ENCODE measurements around the gene CAMK2G. TPM values are rescaled to one million over a fixed set of nuclear protein-coding genes. Genes with fewer than 3 reads are reported as not detected.
A peak's percentile ranks its signal among the peaks of the same experiment; 100 is the strongest.

The CAMK2G gene
- total RNA-seq, 3 donors from 2014 or later (not counting 1 experiment from before 2014, with no cell fraction given) = 53.6 to 73.8 (median 62.3) TPM

DNA sequence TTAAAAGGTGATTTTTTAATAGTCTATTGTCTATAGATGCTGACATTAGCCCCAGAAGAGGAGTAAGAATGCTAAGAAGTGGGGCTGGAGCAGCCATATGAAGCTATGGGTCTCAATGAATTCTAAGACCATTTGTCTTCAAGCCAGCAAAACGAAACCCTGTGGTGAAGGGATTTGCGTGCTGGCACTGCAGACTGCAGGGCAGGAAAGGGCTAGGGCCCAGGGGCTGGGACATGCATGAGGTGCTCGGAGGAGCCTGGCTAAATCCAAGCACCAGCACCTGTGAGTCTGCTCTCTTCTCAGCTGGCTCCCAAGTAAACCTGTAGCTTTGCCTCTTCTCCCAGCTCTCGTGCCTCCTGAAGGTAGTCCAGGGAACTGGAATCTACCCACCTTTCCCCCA, 61.7 kb downstream of the CAMK2G start:
- Mint-ChIP-seq H3K4me1 (peaks cover 21 to 22% of the 10 kb centered on the region in 2 donors), H3K27me3 (ENCODE audit: low read depth in 2 of 2) (no peaks in the 10 kb centered on the region), H3K27ac (peak overlapping the region; percentile 73 to 82), H3K9me3 (no peaks in the 10 kb centered on the region), H3K4me3 (peak overlapping the region; percentile 71), H3K36me3 (no peaks in the 10 kb centered on the region)
- peaks cover 17% of the 10 kb centered on the region for H3K4me1 ChIP-seq (ENCODE audit: control insufficient read depth, insufficient read depth, low read length)
- TF ChIP-seq, protein P1, sequence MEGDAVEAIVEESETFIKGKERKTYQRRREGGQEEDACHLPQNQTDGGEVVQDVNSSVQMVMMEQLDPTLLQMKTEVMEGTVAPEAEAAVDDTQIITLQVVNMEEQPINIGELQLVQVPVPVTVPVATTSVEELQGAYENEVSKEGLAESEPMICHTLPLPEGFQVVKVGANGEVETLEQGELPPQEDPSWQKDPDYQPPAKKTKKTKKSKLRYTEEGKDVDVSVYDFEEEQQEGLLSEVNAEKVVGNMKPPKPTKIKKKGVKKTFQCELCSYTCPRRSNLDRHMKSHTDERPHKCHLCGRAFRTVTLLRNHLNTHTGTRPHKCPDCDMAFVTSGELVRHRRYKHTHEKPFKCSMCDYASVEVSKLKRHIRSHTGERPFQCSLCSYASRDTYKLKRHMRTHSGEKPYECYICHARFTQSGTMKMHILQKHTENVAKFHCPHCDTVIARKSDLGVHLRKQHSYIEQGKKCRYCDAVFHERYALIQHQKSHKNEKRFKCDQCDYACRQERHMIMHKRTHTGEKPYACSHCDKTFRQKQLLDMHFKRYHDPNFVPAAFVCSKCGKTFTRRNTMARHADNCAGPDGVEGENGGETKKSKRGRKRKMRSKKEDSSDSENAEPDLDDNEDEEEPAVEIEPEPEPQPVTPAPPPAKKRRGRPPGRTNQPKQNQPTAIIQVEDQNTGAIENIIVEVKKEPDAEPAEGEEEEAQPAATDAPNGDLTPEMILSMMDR (IDR thresholded peaks at IDR 0.05) = no peak
- H3K4me3 ChIP-seq (ENCODE audit: low read length) = no peak overlapping the region
- intact Hi-C loops (cut with micrococcal nuclease) = loop anchor here (5.0 kb wide), 1 partner anchor 40 kb away; a partner anchor contains a TSS
- H3K36me3 ChIP-seq (ENCODE audit: control insufficient read depth, insufficient read depth, low read length) = peaks cover 40% of the 10 kb centered on the region
- 98% methylated on average over 4 of the region's 4 CpGs for WGBS (ENCODE audit: insufficient coverage)
- ATAC-seq (no peak), DNase-seq (no peak)
- no peaks in the 10 kb centered on the region for H3K27me3 ChIP-seq (ENCODE audit: control insufficient read depth, insufficient read depth, low read length)
- H3K9me3 ChIP-seq (ENCODE audit: control insufficient read depth, insufficient read depth, low read length) = no peaks in the 10 kb centered on the region
- H3K27ac ChIP-seq (ENCODE audit: low read length) = peak overlapping the region; percentile 18

DNA sequence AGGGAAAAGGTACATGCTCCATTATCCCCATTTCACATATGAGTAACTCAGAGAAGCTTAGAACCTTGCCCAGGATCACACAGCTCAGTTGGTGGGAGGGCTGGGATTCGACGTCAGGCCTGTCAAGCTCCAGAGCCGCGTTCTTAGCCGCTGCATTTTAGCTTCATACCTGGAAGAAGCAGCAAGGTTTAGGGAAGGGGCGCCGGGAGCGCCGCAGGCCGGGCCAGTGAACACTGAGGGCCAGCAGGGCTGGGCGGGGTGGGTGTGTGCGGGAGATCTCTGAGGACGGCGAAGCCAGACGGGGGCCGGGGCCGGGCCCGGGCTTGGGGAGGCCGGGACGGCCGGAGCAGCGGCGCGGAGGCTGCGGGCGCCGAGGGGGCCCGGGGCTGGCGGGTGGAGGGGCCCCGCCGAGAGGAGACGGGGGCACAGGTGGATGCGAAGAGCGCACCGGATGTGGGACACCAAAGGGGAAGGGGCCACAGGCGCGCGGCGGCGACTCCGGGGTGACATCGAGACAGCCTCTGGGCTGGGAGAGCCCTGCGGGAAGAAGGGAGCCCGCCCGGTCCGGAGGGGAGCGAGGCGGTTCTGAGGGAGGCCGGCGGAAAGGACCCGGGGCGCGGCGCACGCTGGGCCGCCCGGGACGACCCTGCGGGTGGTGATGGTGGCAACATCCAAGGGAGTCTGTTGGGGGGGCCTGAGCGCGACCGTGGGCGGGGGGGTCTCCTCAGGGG, 63.5 kb downstream of the CAMK2G start:
- peak overlapping the region; percentile 57 for H3K4me3 ChIP-seq (ENCODE audit: low read length)
- H3K27me3 ChIP-seq (ENCODE audit: control insufficient read depth, insufficient read depth, low read length) = no peaks in the 10 kb centered on the region
- H3K4me1 Mint-ChIP-seq = peaks cover 31 to 34% of the 10 kb centered on the region in 2 donors
- H3K36me3 Mint-ChIP-seq = no peaks in the 10 kb centered on the region
- intact Hi-C loops (cut with micrococcal nuclease) = loop anchor here (1.0 to 5.0 kb wide), 2 partner anchors 26 to 39 kb away; partner anchors contain the start of gene ZSWIM8
- H3K4me1 ChIP-seq (ENCODE audit: control insufficient read depth, insufficient read depth, low read length) = peaks cover 31% of the 10 kb centered on the region
- no peaks in the 10 kb centered on the region for H3K9me3 ChIP-seq (ENCODE audit: control insufficient read depth, insufficient read depth, low read length)
- peak; percentile 14 to 24 (median 22) for ATAC-seq
- H3K9me3 Mint-ChIP-seq = no peaks in the 10 kb centered on the region
- TF ChIP-seq, protein P1 (IDR thresholded peaks at IDR 0.05) = no peak
- peak overlapping the region; percentile 89 for H3K4me3 Mint-ChIP-seq
- H3K27me3 Mint-ChIP-seq (ENCODE audit: low read depth in 2 of 2) = no peaks in the 10 kb centered on the region
- H3K36me3 ChIP-seq (ENCODE audit: control insufficient read depth, insufficient read depth, low read length) = peaks cover 43% of the 10 kb centered on the region
- H3K27ac Mint-ChIP-seq = peak overlapping the region; percentile 81 to 82
- DNase-seq = peak in 1 of 2 donors; percentile 76
- under 1% methylated on average over 63 of the region's 63 CpGs for WGBS (ENCODE audit: insufficient coverage)
- H3K27ac ChIP-seq (ENCODE audit: low read length) = peak overlapping the region; percentile 72

DNA sequence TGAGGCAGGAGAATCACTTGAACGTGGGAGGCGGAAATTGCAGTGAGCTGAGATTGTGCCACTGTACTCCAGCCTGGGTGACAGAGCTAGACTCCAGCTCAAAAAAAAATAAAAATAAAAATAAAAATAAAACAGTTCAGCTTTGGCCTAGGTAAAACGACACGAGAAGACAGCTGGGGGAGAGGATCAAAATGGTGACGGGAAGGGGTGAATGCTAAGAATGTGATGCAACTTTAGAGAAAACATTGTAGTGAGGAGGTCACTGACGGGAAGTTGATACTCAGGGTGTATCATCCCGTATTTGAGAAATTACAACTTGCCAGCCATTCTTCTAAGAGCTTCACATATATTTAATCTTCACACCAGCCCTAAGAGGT, 64.0 kb downstream of the CAMK2G start:
- H3K27ac Mint-ChIP-seq = peak overlapping the region; percentile 81 to 82
- peak overlapping the region; percentile 89 for H3K4me3 Mint-ChIP-seq
- H3K36me3 Mint-ChIP-seq = no peaks in the 10 kb centered on the region
- H3K4me1 Mint-ChIP-seq = peaks cover 31 to 35% of the 10 kb centered on the region in 2 donors
- 92% methylated on average over 6 of the region's 7 CpGs for WGBS (ENCODE audit: insufficient coverage)
- Histone ChIP-seq H3K9me3 (ENCODE audit: control insufficient read depth, insufficient read depth, low read length) (no peaks in the 10 kb centered on the region), H3K27ac (ENCODE audit: low read length) (peak overlapping the region; percentile 53), H3K4me1 (ENCODE audit: control insufficient read depth, insufficient read depth, low read length) (peaks cover 31% of the 10 kb centered on the region), H3K27me3 (ENCODE audit: control insufficient read depth, insufficient read depth, low read length) (no peaks in the 10 kb centered on the region), H3K36me3 (ENCODE audit: control insufficient read depth, insufficient read depth, low read length) (peaks cover 43% of the 10 kb centered on the region), H3K4me3 (ENCODE audit: low read length) (peak overlapping the region; percentile 57)
- H3K27me3 Mint-ChIP-seq (ENCODE audit: low read depth in 2 of 2) = no peaks in the 10 kb centered on the region
- ATAC-seq = no peak
- no peak for DNase-seq
- H3K9me3 Mint-ChIP-seq = no peaks in the 10 kb centered on the region
- intact Hi-C loops (cut with micrococcal nuclease) = loop anchor here (5.0 kb wide), 1 partner anchor 38 kb away; a partner anchor contains a TSS
- TF ChIP-seq, protein P1 (IDR thresholded peaks at IDR 0.05) = no peak
